Measurements from ENCODE around the gene SENP7.
"Not testable (repeated sequence)": the region's sequence is repeated elsewhere in the genome, so short reads cannot be mapped to it uniquely, and the experiment has no call there.

The SENP7 gene, protein sequence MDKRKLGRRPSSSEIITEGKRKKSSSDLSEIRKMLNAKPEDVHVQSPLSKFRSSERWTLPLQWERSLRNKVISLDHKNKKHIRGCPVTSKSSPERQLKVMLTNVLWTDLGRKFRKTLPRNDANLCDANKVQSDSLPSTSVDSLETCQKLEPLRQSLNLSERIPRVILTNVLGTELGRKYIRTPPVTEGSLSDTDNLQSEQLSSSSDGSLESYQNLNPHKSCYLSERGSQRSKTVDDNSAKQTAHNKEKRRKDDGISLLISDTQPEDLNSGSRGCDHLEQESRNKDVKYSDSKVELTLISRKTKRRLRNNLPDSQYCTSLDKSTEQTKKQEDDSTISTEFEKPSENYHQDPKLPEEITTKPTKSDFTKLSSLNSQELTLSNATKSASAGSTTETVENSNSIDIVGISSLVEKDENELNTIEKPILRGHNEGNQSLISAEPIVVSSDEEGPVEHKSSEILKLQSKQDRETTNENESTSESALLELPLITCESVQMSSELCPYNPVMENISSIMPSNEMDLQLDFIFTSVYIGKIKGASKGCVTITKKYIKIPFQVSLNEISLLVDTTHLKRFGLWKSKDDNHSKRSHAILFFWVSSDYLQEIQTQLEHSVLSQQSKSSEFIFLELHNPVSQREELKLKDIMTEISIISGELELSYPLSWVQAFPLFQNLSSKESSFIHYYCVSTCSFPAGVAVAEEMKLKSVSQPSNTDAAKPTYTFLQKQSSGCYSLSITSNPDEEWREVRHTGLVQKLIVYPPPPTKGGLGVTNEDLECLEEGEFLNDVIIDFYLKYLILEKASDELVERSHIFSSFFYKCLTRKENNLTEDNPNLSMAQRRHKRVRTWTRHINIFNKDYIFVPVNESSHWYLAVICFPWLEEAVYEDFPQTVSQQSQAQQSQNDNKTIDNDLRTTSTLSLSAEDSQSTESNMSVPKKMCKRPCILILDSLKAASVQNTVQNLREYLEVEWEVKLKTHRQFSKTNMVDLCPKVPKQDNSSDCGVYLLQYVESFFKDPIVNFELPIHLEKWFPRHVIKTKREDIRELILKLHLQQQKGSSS

GRCh38 chr3:101512646-101513418 lies at the start of gene SENP7:
SENP7 (minus strand) TSS chr3:101513212; CDS start chr3:101513130, 82 bp downstream.
- DNase-seq (ENCODE audit: low read depth): peak; percentile 79

DNA sequence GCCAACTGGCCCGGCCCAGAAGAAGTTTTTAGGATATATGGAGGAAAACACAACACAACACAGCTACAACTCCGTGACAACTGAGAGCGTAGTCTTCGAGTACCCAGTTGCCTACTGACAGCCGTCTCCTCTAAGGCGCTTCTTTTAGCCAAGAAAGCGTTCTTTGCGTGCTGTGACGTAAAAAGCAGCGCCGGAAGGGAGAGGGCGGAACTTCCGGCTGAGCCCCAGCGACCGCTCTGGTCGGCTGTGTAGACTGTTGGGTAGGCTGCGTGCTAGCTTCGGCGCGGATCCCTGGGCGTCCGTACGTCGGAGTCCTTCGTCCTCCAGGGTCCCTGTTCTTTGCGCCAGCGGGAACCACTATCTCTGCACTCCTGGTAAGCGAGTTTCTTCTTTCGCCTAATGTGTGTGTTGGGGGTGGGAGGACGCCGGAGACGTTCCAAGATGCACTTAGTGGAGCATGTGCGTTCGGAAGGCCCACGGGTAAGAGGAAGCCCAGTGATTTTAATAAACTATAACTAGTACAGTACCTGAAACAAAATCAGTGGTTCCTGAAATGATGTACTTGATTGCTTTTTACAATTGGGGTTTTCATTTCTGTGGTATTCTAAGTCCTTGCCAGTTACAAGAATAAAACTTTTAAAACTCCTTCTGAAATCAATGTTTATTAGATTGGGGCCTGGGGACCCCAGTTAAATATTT lies 48.8 kb upstream of the SENP7 start, which contains the start of gene TRMT10C:
Gene TRMT10C, plus strand, starts transcription at position 239 of the 699 bp plus-strand sequence. CDS start 2,914 bp downstream, outside the sequence.
- peak; percentile 90 for DNase-seq (ENCODE audit: low read depth)

DNA sequence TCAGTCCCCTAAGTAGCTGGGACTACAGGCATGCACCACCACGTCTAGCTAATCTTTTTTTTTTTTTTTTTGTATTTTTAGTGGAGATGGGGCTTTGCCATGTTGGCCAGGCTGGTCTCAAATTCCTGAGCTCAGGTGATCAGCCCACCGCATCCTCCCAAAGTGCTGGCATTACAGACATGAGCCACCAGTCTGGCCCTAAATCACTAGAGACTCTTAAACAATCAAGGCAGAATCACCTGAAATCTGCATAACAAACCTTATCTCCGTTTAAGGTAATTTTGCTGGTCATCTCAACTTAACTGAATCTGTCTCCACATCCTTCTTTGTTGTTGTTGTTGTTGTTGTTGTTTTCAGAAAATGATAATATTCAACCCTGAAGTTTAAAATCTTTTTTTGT lies 43.1 kb upstream of the SENP7 start:
- DNase-seq (ENCODE audit: low read depth): no peak

DNA sequence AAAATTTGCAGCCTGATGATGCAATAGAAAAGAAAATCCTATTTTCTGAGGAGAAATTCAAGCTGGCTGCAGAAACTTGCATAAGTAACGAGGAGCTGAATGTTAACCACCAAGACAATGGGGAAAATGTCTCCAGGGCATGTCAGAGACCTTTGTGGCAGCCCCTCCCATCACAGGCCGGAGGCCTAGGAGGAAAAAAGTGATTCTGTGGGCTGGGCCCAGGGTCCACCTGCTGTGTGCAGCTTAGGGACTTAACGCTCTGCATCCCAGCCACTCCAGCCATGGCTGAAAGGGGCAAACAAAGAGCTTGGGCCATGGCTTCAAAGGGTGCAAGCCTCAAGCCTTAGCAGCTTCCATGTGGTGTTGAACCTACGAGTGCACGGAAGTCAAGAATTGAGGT lies 40.4 kb upstream of the SENP7 start:
- DNase-seq (ENCODE audit: low read depth): not testable (repeated sequence)

- not testable (repeated sequence) for DNase-seq (ENCODE audit: low read depth)
Observed at GRCh38 chr3:101551359-101552081, 38.5 kb upstream of the SENP7 start.

DNA sequence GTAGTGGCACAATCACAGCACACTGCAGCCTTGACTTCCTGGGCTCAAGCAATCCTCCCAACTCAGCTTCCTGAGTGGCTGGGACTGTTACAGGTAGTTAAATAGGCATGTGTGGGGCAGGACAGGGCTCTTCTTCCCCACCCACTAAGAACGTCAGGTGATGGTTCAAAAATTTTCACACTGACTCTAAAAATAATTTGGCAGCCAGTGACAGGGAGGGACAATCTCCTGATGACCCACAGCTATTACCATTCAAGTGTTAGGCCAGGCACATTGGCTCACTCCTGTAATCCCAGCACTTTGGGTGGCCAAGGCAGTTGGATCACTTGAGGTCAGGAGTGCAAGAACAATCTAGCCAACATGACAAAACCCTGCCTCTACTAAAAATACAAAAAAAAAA lies 36.5 kb upstream of the SENP7 start:
- no peak for DNase-seq (ENCODE audit: low read depth)

DNA sequence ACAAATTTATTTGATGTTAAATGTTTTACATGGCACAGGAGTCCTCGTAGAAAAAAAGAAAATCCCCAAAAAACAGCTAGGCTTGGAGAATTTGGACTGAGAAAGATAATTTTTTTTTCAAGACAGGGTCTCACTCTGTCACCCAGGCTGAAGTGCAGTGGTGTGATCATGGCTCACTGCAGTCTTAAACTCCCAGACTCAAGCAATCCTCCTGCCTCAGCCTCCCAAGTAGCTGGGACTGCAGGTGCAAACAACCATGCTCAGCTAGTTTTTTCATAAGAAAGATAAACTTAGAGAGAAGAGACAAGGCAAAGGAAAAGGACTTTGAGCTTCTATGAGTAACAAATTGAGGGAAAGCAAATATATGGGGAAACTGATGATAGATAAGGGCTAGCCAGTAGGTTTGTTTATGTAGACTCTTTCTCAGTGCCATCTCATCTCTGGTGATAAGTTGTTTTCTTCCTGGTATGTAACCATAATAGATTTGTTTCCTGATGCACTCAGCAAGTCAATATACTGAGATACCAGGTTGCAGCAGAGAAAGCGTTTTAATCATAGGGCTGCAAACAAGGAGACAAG lies 35.6 kb upstream of the SENP7 start:
- DNase-seq (ENCODE audit: low read depth): no peak

DNA sequence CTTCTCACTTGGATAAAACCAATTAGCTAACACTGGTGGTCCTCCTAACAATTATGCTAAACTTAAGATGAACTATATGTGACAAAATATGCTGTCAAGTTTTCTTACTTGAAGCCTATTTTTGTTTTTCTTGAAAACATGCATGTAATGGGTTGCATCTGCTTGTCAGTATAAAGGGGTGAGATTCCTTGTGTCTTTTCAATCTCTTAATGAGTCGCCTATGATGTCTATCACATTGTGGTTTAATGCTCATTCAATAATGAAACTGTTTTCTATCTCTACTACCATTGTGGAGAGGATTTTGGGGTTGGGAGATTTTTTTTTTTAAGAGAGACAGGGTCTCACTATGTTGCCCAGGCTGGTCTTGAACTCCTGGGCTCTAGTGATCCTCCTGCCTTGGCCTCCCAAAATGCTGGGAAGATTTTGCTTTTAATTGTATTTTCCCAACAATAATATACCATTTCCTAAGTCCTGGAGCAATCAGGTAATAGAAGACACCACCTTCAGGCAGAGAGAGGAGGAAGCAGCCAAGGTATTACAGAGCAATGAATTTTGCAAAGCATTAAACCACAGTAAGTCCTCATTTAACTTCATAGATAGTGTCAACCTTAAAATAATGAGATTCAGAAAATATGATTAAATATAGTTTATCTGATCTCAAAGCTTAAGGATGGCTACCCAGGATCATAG lies 31.3 kb upstream of the SENP7 start:
- no peak for DNase-seq (ENCODE audit: low read depth)

DNA sequence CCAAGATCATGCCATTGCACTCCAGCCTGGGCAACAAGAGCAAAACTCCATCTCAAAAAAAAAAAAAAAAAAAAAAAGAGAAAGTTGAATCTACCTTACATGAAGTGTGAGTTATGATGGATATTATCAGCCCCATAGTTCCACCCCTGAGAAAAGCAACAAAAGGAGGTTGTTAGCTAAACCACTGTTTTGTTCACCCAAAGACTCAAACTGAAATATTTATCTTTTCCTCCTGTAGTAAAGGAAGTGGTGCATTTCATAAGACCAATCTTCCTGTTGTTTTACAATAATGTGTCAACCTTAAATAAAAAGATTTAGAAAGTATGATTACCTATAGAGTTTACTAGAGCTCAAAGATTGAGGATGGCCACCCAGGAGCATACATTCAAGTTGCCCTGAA lies 29.9 kb upstream of the SENP7 start:
- no peak for DNase-seq (ENCODE audit: low read depth)

- not testable (repeated sequence) for DNase-seq (ENCODE audit: low read depth)
Observed at GRCh38 chr3:101536955-101537354, 23.9 kb upstream of the SENP7 start.

GRCh38 chr3:101536266-101536665 lies 23.3 kb upstream of the SENP7 start:
- no peak for DNase-seq (ENCODE audit: low read depth)

- DNase-seq (ENCODE audit: low read depth): no peak
Observed at GRCh38 chr3:101535221-101535620, 22.2 kb upstream of the SENP7 start.

DNA sequence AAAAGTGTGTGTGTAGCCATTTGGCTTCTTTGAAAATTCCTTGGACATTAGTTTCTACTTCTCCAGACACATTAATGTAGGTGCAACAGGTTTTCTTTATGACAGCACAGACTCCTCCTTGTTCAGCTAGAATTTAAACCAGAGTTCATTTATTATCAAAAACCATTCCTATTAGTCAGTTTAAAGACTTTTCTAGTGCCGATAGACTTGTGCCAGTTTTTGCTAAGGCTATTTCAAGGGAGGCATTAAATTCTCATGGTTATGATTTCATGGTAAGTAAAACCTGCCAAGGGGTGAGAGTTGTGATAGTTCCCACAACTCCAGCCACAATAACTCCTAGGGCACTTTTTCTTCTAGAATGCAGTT lies 20.6 kb upstream of the SENP7 start:
- no peak for DNase-seq (ENCODE audit: low read depth)

- DNase-seq (ENCODE audit: low read depth): no peak
Observed at GRCh38 chr3:101532783-101533602, 20.0 kb upstream of the SENP7 start.

- DNase-seq (ENCODE audit: low read depth): no peak
Observed at GRCh38 chr3:101531473-101532086, 18.6 kb upstream of the SENP7 start.

- no peak for DNase-seq (ENCODE audit: low read depth)
Observed at GRCh38 chr3:101530686-101531047, 17.7 kb upstream of the SENP7 start.

DNA sequence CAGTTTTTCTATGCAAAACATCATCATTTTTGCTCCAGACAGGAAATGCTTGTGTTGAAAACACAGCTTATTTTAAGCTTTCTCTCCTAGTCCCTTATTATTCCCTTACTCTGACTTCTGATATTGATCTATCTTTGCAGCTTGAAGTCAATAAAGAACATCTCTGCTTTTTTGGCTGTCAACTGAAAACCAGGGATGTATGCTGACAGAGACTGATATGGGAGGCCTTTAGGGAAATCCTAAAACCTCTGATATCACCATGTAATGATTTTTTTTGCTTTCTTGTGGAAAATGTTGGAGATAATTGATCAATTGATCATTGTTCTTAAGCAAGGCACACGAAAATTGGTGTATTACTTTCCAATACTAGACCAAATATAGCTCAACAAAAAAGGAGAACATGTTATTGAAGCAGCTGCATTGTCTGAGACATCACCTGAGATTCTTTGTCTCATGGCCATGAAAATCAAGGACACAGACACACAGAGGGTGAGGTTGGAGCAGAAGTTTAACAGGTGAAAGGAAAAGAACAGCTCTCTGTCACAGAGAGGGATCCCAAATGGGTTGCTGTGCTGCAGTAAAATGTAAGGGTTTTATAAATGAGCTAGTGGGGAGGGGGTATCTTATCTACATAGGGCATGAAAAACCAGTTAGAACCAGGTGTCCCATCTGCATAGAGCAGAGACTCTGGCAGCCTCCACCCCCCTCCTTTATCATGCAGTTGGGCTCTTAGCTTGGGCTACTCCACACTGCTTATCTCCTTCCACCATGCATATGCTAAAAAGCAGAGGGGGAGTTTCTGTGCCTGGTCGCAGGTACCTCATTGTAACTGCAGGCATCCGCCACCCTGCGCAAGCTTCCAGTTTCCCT lies 17.0 kb upstream of the SENP7 start:
- no peak for DNase-seq (ENCODE audit: low read depth)
